T-helper 1 cell treated with Interleukin-12 subunit alpha and Interleukin-12 subunit beta and Interleukin-4 antibody, amounts not matched to agents 30 μg/mL and 1 μg/mL, for 36 hours (primary cell): ENCODE results near the gene AGK.
A peak's percentile ranks its signal among the peaks of the same experiment; 100 is the strongest.

Experiments used
- H3K27ac Mint-ChIP-seq: one replicate; pipeline ENCODE4 v1.8.0; 2021; ENCODE audit warnings: mild to moderate bottlenecking, mixed read lengths
- H3K27me3 Mint-ChIP-seq: one replicate; pipeline ENCODE4 v1.8.0; 2021; ENCODE audit warnings: low read depth, mixed read lengths
- H3K36me3 Mint-ChIP-seq: one replicate; pipeline ENCODE4 v1.8.0; 2021; ENCODE audit warnings: low read depth, mixed read lengths
- H3K4me1 Mint-ChIP-seq: one replicate; pipeline ENCODE4 v1.8.0; 2021; ENCODE audit warnings: low read depth, mixed read lengths
- H3K4me3 Mint-ChIP-seq: one replicate; pipeline ENCODE4 v1.8.0; 2021; ENCODE audit warnings: mild to moderate bottlenecking, moderate library complexity, mixed read lengths
- H3K9me3 Mint-ChIP-seq: one replicate; pipeline ENCODE4 v1.8.0; 2021; ENCODE audit warnings: mixed read lengths

Gene AGK, protein sequence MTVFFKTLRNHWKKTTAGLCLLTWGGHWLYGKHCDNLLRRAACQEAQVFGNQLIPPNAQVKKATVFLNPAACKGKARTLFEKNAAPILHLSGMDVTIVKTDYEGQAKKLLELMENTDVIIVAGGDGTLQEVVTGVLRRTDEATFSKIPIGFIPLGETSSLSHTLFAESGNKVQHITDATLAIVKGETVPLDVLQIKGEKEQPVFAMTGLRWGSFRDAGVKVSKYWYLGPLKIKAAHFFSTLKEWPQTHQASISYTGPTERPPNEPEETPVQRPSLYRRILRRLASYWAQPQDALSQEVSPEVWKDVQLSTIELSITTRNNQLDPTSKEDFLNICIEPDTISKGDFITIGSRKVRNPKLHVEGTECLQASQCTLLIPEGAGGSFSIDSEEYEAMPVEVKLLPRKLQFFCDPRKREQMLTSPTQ

DNA sequence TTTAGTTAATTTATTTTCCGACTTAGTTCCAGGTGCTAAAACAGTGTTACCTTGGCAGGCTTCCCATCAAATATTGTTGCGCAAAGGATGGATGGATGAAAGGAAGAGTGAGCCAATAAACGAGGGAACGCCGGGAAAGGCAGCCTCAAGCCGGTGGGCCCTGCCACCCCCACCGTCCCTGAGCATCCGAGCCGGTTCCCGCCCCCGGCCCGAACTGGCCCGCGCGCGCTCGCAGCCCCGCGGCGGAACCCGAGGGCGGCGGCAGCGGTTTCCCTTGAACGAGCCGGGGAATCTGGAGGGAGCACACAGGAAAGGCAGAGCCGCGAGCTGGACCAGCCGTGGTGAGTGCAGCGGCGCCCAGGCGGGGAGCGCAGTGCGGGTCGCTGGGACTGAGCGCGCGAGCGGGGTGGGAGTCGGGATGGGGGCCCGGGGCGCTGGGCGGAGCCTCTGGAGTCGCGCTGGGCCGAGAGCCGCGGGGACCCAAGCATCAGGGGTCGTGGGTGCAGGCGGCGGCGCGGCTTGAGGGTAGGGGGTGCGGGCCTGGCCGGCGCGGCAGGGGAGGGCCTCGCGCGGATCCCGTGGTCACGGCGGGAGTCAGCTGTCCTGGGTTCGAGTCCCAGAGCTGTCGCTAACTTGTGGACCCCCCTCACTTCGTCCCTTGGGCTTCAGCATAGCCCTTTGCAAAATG, at the start of gene AGK:
Gene AGK, plus strand, starts transcription at position 317 of the 688 bp plus-strand sequence. CDS start 4,057 bp downstream, outside the sequence.
- H3K27ac Mint-ChIP-seq: peak within 1 kb of the TSS; percentile 93
- H3K4me3 Mint-ChIP-seq: peak within 1 kb of the TSS; percentile 89
- H3K27me3 Mint-ChIP-seq: no peaks in the 10 kb centered on the region
- H3K4me1 Mint-ChIP-seq: peaks cover 47% of the 10 kb centered on the region
- peaks cover 36% of the 10 kb centered on the region for H3K36me3 Mint-ChIP-seq
- H3K9me3 Mint-ChIP-seq: no peaks in the 10 kb centered on the region

DNA sequence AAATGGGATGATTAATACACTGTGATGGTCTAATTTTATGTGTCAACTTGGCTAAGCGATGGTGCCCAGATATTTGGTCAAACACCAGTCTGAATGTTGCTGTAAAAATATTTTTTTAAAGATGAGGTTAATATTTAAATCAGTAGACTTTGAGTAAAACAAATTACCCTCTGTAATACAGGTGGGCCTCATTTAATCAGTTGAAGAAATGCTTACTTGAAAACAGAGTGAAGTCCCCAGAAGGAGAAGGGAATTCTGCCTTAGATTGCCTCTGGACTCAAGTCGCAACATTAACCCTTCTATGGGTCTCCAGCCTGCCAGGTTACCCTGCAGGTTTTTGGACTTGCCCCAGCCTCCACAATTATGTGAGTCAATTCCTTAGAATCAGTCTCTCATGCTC, 49.8 kb upstream of the AGK start:
- H3K27ac Mint-ChIP-seq: no peak overlapping the region

DNA sequence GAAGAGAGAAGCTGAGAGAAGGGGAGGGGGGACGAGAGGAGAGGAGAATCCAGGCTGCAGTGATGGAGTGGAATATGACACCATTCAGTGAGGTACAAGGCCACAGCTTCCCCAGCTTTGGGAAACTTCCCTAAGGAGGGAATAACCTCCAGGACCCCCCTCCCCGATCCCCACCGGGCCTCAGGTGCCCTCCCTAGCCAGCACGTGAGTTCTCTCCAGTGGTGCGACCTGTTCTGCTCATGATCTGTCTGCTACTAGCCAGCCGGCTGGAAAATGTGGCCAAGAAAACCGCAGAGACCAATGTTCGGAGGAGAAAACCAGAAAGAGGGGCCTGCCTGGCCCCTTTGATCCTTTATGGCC, 39.9 kb upstream of the AGK start:
- Mint-ChIP-seq H3K4me3 (no peak overlapping the region), H3K9me3 (peaks cover 4% of the 10 kb centered on the region), H3K4me1 (peaks cover 5% of the 10 kb centered on the region), H3K27me3 (peaks cover 78% of the 10 kb centered on the region), H3K27ac (no peak overlapping the region), H3K36me3 (peaks cover 5% of the 10 kb centered on the region)

More for the DNA sequence above, 49.8 kb upstream of the AGK start:
- no peaks in the 10 kb centered on the region for H3K4me1 Mint-ChIP-seq
- peaks cover 47% of the 10 kb centered on the region for H3K27me3 Mint-ChIP-seq
- H3K9me3 Mint-ChIP-seq: no peaks in the 10 kb centered on the region
- H3K4me3 Mint-ChIP-seq: no peak overlapping the region
- no peaks in the 10 kb centered on the region for H3K36me3 Mint-ChIP-seq

DNA sequence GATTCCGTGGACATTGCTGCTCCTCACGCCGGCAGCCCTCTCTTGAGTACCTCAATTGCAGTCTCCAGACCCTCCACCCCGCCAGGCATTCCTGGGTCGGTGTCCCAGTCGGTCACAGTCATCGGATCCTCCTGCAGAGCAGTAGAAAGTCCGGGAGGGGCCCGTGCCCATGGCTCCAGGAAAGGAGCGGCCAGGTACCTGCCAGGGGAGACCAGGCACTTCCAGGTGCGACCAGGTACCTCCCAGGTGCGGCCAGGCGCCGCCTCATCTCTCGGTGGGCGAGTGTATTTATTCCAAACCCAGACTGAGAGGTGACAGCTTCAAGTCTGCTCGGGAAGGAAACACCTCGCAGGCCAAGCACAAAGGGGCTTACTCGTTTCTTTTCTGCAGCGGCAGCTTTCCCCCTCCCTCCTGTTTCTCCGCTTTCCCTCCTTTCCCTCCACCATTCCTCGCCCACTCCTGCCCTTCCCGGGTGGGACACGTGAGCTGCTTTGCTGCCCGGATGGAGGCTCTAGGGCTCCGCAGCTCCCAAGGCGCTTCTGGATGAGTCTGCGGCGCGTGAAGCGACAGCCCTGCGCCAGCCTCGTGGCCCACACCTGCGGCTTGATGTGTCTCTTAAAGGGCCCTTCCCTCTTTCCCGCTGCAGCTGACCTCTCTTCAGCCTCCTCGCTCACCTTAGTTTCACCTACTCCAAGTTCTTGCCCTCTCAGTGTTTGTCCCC, 39.4 kb upstream of the AGK start:
- Mint-ChIP-seq H3K27me3 (peaks cover 75% of the 10 kb centered on the region), H3K4me3 (peak overlapping the region; percentile 69), H3K27ac (no peak overlapping the region), H3K9me3 (peaks cover 4% of the 10 kb centered on the region), H3K36me3 (peaks cover 5% of the 10 kb centered on the region), H3K4me1 (peaks cover 5% of the 10 kb centered on the region)

DNA sequence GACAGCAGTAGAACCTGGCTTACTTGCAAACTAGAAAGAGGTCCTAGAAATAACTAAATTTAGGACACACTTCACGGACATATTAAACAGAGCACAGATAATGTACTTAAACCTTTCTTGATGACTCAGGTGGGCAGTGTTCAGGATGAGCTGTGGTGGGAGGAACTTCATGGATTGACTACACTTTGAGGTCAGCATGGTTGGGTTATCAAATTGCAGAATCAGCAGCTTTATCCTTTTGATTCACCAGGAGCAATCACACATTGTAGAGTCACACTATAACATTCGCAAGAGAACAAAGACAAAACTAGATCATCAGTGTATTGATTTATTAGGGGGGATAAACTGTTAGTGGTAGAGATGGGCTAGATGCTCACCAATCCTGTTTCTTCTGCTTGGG, 38.6 kb upstream of the AGK start:
- H3K9me3 Mint-ChIP-seq: peaks cover 4% of the 10 kb centered on the region
- peaks cover 5% of the 10 kb centered on the region for H3K36me3 Mint-ChIP-seq
- peaks cover 5% of the 10 kb centered on the region for H3K4me1 Mint-ChIP-seq
- no peak overlapping the region for H3K27ac Mint-ChIP-seq
- peak overlapping the region; percentile 69 for H3K4me3 Mint-ChIP-seq
- H3K27me3 Mint-ChIP-seq: peaks cover 80% of the 10 kb centered on the region

DNA sequence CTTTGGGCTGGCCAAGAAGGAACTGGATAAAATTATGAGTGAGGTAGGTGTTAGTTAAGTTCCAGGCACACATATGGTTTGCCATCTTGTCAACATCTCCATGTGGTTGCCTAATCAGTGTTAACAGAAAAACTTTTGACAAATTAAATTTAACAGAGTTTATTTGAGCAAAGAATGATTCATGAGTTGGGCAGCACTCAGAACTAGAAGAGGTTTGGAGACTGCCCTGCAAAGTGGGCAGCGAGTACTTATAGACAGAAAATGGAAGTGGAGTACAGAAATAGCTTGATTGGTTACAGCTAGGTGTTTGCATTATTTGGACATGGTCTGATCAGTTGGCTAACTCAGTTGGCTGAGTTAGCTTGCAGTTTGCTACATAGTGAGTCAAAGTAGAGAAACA, 37.5 kb upstream of the AGK start:
- Mint-ChIP-seq H3K27me3 (peaks cover 77% of the 10 kb centered on the region), H3K27ac (no peak overlapping the region), H3K36me3 (peaks cover 5% of the 10 kb centered on the region), H3K4me3 (no peak overlapping the region), H3K4me1 (peaks cover 5% of the 10 kb centered on the region), H3K9me3 (peaks cover 4% of the 10 kb centered on the region)

DNA sequence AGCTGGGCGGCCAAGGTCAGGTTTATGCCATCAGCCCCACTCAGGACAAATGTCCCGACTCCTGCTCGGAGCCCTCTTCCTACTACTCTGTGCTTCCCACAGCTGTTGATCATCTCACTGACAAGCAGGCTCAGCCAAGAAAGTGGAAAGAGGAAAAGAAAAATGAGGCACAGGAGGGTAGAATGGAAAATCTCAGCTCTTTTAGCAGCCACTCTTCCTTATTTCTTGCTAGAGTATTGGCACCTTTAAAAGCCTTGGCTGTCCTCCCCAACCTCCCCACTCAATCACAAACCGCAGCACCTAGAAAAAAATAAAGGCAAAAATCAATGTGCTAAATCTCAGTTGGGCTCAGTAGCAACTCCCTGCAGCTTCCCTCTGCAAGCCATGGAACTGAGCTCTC, 35.3 kb upstream of the AGK start:
- Mint-ChIP-seq H3K9me3 (peaks cover 4% of the 10 kb centered on the region), H3K36me3 (peaks cover 2% of the 10 kb centered on the region), H3K4me3 (no peak overlapping the region), H3K27ac (no peak overlapping the region), H3K27me3 (peaks cover 64% of the 10 kb centered on the region), H3K4me1 (peaks cover 5% of the 10 kb centered on the region)

DNA sequence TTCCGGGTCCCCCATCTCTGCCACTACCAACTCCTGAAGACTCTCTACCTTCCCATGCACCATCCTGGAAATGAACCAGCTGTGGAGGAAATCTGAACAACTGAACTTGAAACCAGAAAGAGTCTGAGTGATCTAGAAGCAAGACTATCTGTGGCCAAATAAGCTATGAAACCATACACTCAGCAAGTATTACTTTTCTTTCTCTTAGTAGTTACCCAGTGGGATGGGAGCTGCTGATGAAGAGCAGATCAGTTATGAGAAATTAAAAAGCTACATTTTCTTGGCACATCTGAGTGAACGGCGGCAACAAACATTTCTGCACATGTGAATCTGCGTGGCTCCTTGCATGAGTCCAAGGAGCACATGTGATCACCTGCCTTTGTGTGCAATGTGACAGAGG, 31.6 kb upstream of the AGK start:
- H3K4me3 Mint-ChIP-seq: no peak overlapping the region
- peaks cover 4% of the 10 kb centered on the region for H3K4me1 Mint-ChIP-seq
- H3K27ac Mint-ChIP-seq: no peak overlapping the region
- peaks cover 33% of the 10 kb centered on the region for H3K27me3 Mint-ChIP-seq
- no peaks in the 10 kb centered on the region for H3K36me3 Mint-ChIP-seq
- no peaks in the 10 kb centered on the region for H3K9me3 Mint-ChIP-seq

DNA sequence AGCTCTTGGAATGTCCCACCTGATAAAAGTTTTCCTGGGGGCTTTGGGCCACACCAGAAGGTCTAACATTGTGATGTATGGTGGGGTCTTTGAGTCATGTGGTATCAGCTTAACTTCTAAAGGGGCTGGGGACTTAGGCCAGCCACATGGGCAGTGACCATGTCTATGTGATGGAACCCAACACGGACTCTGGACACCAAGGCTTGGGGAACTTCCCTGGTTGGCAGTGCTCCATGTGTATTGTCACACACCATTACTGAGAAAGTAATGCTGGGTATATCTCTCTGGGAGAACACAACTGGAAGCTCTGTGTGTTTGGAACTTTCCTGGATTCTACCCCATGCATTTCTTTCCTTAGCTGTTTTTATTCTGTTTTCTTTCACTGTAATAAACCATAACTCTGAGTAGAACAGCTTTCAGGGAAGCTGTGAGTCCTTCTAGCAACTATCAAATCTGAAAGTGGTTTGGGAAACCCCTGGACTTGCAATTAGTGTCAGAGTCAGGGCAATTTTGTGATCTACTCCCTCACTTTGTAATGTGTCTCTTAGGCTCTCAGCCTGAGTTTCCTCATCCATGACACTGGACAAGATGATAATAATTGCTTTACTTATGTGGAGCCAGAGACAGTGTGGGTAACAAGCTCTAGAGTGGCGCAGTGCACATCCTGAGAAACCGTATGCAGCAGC, 28.4 kb upstream of the AGK start:
- no peaks in the 10 kb centered on the region for H3K36me3 Mint-ChIP-seq
- peaks cover 4% of the 10 kb centered on the region for H3K4me1 Mint-ChIP-seq
- H3K27me3 Mint-ChIP-seq: peaks cover 27% of the 10 kb centered on the region
- H3K9me3 Mint-ChIP-seq: no peaks in the 10 kb centered on the region
- H3K4me3 Mint-ChIP-seq: no peak overlapping the region
- H3K27ac Mint-ChIP-seq: no peak overlapping the region

DNA sequence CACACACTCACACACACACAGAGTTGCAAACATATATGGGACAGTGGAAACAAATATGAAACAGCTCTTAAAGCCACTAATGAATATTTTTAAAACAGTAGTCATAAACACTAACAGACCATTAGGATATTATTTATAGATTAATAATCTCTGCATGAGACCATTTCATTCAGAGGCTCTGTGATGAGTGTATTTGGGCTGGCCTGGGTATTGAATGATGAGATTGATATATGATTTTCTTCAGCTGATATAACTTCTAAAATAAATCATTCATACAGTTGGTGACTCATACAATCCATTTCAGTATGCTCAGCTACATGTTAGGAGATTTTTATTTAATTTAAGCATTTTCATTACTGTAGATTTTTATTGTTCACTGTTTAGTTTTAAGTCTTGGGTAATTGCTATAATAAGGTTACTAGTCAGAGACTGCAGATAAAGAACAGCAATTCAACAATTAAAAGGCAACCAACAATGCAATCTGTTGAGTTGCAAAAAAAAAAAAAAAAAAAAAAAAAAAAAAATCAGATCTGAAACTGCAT, 25.2 kb upstream of the AGK start:
- H3K36me3 Mint-ChIP-seq: no peaks in the 10 kb centered on the region
- H3K27me3 Mint-ChIP-seq: peaks cover 42% of the 10 kb centered on the region
- H3K27ac Mint-ChIP-seq: no peak overlapping the region
- H3K9me3 Mint-ChIP-seq: no peaks in the 10 kb centered on the region
- peaks cover 4% of the 10 kb centered on the region for H3K4me1 Mint-ChIP-seq
- no peak overlapping the region for H3K4me3 Mint-ChIP-seq

DNA sequence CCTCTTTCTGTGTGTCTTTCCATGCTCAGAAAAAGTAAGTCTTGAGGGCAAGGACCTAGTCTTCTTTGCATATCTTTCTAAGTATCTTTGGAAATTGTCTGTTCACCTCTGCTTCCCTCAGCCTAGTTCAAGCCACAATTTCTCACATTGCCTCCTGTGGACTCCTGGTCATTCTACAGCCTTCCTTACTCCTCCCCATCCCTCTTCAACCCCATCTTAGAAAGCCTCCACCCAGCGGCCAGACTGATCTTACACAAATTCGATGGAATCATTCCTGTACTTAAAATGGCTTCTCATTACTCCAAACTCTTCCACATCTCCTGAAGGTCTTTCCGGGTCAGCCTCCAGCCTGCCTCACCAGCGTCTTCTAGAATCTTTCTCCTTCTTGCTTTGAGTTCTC, 24.1 kb upstream of the AGK start:
- peaks cover 4% of the 10 kb centered on the region for H3K4me1 Mint-ChIP-seq
- peaks cover 42% of the 10 kb centered on the region for H3K27me3 Mint-ChIP-seq
- H3K9me3 Mint-ChIP-seq: no peaks in the 10 kb centered on the region
- no peak overlapping the region for H3K27ac Mint-ChIP-seq
- H3K4me3 Mint-ChIP-seq: no peak overlapping the region
- H3K36me3 Mint-ChIP-seq: no peaks in the 10 kb centered on the region

DNA sequence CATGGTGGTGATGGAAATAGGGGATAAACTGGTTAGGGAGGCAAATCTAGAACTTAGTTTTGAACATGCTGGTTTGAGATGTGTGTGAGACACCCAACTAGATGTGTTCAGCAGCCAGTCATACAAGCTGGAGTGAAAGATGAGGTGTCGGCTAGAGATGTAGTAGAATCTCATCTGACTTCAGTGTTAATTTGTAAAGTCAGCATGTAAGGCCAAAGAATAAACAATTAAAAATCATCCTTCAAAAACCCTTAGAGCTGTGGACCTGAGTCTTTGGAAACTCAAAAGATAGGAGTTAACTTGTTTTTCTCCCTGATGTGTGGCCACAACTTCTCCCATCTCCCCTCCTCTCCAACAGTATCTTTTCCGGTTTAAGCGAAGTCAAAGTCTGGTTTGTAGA, 22.8 kb upstream of the AGK start:
- peaks cover 46% of the 10 kb centered on the region for H3K27me3 Mint-ChIP-seq
- H3K4me1 Mint-ChIP-seq: no peaks in the 10 kb centered on the region
- H3K36me3 Mint-ChIP-seq: no peaks in the 10 kb centered on the region

DNA sequence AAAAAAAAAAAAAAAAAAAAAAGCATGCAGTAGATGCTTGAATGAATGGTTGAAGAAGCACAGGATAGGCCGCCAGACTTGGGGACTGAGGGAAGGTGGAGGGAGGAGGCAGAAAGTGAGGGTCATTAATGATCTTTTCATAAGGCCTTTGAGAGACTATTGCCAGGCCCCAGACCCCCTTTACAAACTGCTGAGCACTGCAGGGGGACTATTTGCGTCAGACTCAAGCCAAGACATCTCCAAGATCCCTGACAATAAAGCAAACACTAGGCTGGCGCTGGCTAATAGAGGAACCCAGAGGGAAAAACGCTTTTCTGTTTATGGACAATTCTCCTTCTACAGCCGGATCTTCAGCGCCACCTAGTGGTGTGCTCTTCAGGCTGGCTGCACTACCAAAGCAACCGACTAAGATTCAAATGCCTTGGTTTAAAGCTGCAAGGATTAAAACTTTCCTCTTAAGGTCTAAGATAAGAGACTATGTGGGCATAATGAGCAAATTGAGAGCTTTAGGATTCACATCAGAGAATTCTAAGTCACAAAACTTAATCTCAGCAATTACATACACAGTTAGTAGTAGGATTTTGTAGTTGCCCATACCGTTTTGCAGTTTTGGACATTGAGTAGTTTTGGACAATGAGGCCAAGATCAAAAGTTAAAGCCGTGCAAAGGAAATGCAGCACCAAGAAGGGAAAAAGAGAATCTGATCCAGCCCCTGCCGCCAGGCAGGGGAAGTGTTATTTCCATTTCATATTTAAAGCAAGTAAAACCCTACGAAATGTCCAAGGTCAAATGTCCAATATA, 17.9 kb upstream of the AGK start:
- Mint-ChIP-seq H3K9me3 (no peaks in the 10 kb centered on the region), H3K4me3 (no peak overlapping the region)

More for the DNA sequence above, 22.8 kb upstream of the AGK start:
- no peaks in the 10 kb centered on the region for H3K9me3 Mint-ChIP-seq
- no peak overlapping the region for H3K4me3 Mint-ChIP-seq
- H3K27ac Mint-ChIP-seq: no peak overlapping the region

More for the DNA sequence above, 17.9 kb upstream of the AGK start:
- peaks cover 2% of the 10 kb centered on the region for H3K4me1 Mint-ChIP-seq
- H3K27me3 Mint-ChIP-seq: peaks cover 51% of the 10 kb centered on the region
- no peak overlapping the region for H3K27ac Mint-ChIP-seq
- no peaks in the 10 kb centered on the region for H3K36me3 Mint-ChIP-seq
